VCaP (cell line): Measurements from ENCODE around the gene POLH.
A peak's percentile ranks its signal among the peaks of the same experiment; 100 is the strongest.
"Not testable (repeated sequence)": the region's sequence is repeated elsewhere in the genome, so short reads cannot be mapped to it uniquely, and the experiment has no call there.

ENCODE experiments used
- H3K27ac ChIP-seq: fragments of 450-650 bp; 2 replicates; pipeline ENCODE4 v1.5.1; 2017
- CTCF ChIP-seq: fragments of 450-650 bp; conservative IDR thresholded peaks from 2 replicates; pipeline ENCODE4 v1.5.1; 2017; ENCODE audit warnings: mild to moderate bottlenecking, moderate library complexity

The POLH gene

GRCh38 chr6:43584892-43585570 is 9.0 kb downstream of the POLH start:
- no peak overlapping the region for H3K27ac ChIP-seq
- TF ChIP-seq CTCF = no peak

- H3K27ac ChIP-seq = no peak overlapping the region
- TF ChIP-seq CTCF = no peak
Measured at GRCh38 chr6:43588194-43588593, 12.2 kb downstream of the POLH start.

- not testable (repeated sequence) for H3K27ac ChIP-seq
Measured at GRCh38 chr6:43589564-43589963, 13.6 kb downstream of the POLH start.

- H3K27ac ChIP-seq = no peak overlapping the region
- no peak for TF ChIP-seq CTCF
Measured at GRCh38 chr6:43593938-43594337, 18.0 kb downstream of the POLH start.

GRCh38 chr6:43600595-43600994 is 24.6 kb downstream of the POLH start:
- TF ChIP-seq CTCF = no peak

GRCh38 chr6:43604174-43604573 is 28.2 kb downstream of the POLH start:
- no peak overlapping the region for H3K27ac ChIP-seq
- TF ChIP-seq CTCF = no peak

More at GRCh38 chr6:43600595-43600994, 24.6 kb downstream of the POLH start:
- H3K27ac ChIP-seq = no peak overlapping the region

- no peak for TF ChIP-seq CTCF
- H3K27ac ChIP-seq = no peak overlapping the region
Measured at GRCh38 chr6:43606019-43606418, 30.0 kb downstream of the POLH start.

- TF ChIP-seq CTCF = peak; percentile 97
- no peak overlapping the region for H3K27ac ChIP-seq
Measured at GRCh38 chr6:43608310-43608763, 32.4 kb downstream of the POLH start.
